GM19025 (cell line): ENCODE results near the gene MOB2.

Experiments
- ATAC-seq: cut with Tn5 transposase; IDR thresholded peaks from one replicate; pipeline ENCODE4 v1.9.1; 2021; ENCODE audit warnings: mild to moderate bottlenecking, low read depth, moderate library complexity; ENCODE audit not compliant: unreplicated experiment

Gene MOB2

GRCh38 chr11:1459764-1460395 lies 26.7 kb downstream of the MOB2 start:
- no peak for ATAC-seq

DNA sequence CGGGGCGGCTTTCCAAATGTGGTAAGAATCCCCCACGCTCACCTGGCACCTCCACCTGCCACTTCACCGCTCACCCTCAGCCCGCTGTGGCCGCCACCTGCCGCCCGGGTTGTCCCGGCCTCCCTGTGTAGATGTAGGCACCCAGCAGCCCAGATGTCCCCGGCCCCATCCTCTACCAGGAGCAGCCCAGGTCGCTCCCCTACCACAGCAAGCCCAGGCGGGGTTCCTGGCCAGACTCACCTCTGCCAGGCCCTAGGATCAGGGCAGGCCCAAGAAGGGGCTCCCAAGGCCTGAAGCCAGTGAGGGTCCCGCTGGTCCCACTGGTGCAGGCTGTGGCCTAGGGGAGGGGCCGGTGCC lies 27.4 kb downstream of the MOB2 start:
- ATAC-seq = no peak

DNA sequence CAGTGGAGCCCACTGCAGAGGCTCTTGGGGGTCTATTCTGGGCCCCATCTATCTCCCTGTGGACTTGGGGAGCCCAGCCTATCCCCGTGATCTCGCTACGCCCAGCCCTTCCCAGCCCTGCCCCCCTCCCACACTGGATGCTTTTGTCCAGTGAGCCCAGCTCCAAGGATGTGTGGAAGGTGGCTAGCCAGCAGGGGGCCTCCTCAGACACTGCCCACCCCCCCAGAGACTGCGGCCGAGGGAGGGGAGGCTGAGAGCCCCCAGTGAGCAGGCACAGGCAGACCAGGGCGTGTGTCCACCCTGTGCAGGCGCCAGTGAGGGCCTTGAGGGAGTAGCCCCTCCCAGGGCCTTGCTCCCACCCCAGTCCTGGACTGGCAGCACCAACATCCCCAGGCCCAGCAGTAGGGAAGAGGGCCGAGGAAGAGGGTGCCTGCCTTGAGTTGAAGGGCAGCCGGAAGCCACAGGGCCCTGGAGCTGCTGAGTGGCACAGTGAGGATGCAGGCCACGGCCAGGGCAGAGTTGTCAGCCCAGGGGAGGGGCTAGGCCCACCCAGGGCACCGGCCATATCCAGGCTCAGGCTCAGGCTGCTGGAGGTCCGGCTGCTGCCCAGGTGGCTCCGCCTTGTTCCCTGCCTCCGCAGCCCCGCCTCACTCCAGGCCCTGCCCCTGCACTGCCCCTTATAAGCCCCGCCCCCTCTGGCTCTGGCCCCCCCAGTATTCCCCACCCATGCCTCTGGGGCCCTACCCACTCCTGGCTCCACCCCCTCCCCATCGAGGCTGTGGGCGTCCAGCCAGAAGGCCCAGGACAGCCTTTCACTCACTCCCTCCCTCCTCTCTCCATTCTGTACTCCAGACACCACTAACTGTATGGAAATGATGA lies 28.0 kb downstream of the MOB2 start:
- no peak for ATAC-seq

- ATAC-seq = no peak
These were observed 28.7 kb downstream of the MOB2 start for GRCh38 chr11:1457856-1458255.

DNA sequence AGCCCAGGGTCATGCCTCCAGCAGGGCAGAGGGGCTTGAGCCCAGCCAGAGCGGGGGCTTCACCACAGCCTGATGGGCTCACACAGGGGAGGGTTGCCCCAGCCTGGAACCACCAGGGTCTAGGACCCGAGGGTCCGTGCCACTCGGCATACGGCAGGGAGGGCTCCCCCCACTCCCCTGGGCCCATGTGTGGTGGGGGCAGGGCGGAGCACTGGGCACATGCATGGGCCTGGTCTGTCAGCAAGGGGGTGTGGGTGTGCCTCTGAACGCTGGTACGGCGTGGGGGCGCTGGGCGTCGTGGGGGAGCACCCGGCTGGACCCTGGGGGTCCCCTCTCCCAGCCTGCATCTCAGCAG lies 29.3 kb downstream of the MOB2 start:
- ATAC-seq = no peak

DNA sequence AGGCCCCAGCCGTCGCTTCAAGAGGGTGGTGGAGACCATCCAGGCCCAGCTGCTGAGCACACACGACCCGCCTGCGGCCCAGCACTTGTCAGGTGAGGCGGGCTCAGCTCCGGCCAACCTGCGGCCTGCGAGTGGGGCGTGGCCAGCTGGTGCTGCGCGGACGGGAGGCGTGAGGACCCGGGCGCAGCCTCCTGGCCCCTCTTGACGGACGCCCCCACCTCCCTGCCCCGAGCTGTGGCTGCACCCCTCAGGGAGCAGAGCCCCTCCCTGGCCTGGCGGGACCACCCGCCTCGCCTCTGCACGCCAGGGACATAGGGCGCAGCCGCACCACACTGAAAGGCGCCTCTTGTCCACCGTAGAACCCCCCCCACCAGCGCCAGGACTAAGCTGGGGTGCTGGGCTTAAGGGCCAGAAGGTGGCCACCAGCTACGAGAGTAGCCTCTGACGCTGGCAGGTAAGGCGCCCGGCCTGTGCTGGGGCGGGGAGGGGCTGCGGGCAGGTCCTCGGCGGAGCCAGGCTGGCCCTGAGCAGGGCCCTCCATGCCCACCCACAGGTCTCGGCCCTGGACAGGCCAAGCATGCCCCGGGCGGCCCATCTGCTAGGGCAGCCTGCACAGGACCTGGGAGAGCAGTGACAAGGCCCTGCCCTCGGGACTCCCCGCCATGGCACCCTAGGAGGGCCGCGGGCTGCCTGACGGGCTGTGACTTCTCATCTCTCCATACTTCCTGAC lies 29.8 kb downstream of the MOB2 start:
- ATAC-seq = no peak

GRCh38 chr11:1456176-1456575 lies 30.4 kb downstream of the MOB2 start:
- no peak for ATAC-seq

DNA sequence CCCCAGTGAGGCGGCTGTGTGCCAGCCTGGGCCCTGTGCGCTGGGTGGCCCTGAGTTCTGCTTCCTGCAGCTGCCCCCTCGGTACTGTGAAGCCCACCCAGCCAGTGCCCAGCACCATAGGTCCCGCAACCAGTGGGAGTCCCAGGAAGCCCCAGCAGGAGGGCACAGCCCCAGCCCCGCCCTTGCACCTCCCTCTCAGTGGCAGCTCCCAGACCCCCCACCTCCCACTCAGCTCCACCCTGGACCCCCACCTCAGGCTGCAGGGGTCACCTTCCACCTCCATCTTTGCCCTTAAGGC lies 30.9 kb downstream of the MOB2 start:
- no peak for ATAC-seq

DNA sequence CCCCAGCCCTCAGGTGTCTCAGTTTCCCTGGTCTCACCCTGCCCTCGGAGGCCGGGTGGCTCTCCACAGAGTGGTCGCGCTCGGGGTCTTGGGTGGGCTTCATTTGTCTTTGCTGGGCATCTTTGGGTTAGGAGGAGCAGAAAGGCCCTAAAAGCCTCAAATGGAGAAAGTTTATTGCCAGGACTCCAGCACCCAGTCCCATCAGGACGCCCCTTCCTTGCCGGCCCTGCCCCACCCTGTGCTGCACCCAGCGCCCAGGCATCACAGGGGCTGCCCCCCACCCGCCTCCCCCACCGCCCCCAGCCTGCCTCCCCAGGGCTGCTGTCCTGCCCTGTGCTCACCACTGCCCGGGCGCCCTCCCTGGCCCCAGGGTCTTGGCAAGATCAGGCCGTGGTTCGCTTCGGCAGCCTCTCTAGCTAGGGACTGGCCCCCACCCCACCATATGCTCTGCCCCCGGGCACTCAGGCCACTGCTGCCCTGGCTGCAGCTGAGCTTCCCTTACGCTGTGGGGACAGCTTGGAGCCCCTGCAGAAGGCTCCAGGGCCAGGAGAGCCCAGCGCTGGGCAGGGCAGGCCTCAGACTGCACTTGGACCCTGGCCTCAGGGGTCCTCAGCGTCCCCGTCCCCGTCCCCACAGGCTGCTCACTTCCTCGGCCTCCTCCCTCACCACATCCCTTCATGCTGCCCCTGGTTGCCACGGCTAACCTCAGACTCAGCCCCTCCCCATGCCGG lies 31.4 kb downstream of the MOB2 start:
- ATAC-seq = no peak

- ATAC-seq = no peak
These were observed 32.0 kb downstream of the MOB2 start for GRCh38 chr11:1454576-1454975.

DNA sequence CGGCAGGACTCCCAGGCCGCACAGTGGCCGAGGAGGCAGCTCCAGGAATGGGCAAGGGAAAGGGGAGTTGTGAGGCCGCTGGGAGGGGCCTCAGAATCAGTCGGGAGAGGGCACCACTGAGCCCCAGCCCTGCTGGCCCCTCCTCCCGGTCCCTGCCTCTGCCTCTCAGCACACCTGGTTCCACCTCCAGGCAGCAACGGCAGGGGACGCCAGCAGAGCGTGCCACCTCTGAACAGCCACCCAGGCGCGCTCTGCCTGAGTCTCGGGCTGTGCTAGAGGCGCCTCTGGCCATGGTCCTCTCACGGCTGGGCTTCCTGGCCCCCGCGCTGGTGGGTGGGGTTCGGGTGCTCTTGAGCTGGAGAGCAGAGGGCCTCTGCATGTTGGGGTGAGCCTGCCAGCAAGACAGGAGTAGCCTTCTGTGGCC lies 33.0 kb downstream of the MOB2 start:
- no peak for ATAC-seq

DNA sequence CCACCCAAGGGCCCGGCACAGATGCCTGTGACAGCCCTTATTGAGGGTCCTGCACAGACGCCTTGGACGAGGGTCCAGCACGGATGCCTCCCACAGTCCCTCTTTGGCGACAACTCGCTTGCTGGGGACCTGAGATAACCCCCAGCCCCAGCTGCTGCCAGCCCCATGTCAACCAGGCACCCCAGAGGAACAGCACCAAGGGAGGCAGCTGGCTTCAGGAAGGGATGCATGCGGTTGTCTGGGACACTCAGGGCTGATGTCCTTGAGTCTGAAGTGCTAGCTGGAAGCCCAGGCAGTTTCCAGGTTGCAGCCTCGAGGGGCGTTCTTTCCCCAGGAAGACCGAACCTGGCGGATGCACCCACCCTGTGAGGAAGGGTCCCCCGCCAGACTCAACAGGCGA lies 33.8 kb downstream of the MOB2 start:
- no peak for ATAC-seq

DNA sequence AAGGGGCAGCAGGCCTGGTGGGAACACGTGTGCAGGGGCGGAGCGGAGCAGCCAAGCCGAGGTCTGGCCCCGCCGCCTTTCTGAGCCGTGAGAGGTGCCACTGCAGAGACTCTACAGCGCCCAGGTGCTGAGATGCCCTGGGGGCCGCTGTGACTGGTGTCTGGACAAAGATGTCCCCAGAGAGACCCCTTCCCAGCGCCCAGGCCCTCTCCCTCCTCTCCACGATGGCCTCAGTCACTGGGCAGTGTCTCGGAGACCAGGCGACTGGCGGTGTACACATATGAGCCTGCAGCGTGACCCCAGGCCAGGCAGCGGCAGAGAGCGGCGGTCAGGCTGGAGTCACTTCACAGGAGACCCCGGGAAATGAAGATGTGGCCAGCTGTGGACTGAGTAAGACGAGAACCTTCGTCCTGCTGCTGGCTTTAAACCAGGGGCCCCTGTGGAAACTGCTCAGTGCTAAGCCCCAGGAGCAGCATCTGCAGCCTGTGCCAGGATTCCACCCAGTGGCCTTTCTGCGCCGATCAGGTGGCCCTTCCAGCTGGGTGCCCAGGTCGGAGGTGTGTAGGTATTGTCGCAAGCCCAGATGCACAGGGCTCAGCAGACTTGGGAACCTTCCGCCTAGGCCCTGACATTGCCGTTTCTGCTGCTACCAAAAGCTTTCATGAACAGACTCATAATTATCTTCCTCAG lies 34.7 kb downstream of the MOB2 start:
- no peak for ATAC-seq

DNA sequence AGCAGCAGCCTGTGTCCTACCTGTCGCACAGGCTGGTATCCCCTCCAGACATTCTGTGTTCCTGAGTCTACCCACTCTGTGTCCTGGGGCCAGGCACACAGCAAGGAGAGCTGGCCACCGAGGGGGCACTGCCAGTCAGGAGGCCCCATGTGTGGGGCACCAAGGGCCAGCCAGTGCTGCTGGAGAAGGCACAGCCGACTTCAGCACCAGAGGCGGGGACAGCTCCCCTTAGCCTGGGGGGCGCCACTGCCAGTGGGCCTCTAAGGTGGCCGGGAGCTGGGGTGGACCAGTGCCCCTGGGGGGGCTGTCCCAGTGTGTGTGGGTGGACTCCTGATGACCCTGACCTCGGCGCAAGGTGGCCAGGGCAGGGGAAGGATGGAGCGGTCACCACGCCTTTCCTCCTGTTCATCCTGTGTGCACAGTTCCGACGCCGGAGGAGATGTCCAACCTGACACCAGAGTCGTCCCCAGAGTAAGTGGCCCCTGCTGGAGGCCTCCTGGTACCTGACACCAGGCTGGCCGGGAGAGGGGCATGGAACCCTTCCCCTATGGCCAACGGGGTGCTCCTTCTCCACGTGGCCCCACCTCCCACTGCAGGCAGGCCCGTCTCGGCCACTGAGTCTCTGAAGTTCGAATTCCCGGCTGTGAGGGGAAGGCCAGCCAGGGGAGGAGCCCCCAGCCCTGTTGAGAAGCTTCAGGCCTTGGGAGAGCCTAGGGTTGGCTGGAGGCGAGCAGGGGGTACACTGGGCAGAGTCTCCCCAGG lies 35.4 kb downstream of the MOB2 start:
- ATAC-seq = no peak

GRCh38 chr11:1450344-1450875 lies 36.2 kb downstream of the MOB2 start:
- ATAC-seq = no peak

GRCh38 chr11:1449490-1450243 lies 36.9 kb downstream of the MOB2 start:
- no peak for ATAC-seq

- ATAC-seq = no peak
These were observed 37.7 kb downstream of the MOB2 start for GRCh38 chr11:1448882-1449281.

DNA sequence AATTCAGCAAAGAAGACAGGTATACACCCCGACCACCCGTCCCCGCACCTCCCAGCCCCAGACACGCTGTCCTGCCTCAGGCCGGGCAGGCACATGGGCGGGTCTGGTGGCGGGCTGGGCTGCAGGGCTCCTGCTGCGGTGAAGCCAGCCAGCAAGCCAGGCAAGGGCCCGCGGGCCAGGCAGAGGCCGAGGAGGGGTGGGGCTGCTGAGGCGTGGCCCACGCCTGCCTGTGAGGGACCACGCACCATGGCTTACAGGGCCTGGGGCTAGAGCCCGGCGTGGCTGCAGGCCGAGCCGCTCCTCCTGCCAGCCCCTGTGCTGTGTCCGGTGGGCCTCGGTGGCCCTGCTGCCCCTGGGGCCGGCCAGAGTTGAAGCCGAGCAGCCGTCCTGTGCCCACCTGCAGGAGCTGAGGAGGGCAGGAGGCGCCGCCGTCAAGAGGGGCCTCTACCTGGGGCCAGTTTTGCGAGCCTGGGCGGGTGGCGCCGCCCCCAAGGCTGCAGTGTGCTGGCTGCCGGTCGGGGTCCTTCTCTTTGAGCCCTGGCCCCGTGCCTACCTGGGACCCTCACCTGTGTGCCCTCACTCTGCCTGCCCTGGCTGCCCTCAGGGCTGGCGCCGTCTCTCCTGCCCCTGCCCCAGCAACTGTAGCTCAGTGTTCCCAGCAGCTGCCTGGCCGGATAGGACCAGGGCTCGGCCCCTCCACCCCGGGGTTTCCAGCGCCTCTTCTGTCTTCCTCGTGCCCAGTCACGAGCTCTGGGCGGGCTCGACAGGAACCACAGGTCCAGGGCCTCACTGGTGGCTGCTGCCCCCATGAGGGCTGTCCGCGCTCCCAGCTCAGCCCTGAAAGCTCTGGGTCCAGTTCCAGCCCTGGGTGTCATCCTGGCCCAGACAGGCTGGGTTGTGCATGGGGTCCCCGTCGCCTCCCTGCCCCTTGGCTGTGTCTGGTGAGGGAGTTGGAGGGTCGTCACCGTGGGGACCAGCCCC lies 38.4 kb downstream of the MOB2 start:
- no peak for ATAC-seq
